ENCODE data around the gene ERICH6B.

GRCh38 chr13:45565331-45565730, 50.2 kb downstream of the ERICH6B start:
- TF ChIP-seq CTCF (IDR thresholded peaks at IDR 0.05; ENCODE audit: insufficient read depth, low read length, poor library complexity, severe bottlenecking) (no peak), EZH2phosphoT487 (conservative IDR thresholded peaks at IDR 0.05; ENCODE audit: low read length) (no peak)

Measured in SU-DHL-6 (cell line).